Measurements from ENCODE around the gene PUDP. TPM values are rescaled to one million over a fixed set of nuclear protein-coding genes. Genes with fewer than 3 reads are reported as not detected.

Gene PUDP
- total RNA-seq, result 8.3 and 9.4 TPM in 2 replicates

DNA sequence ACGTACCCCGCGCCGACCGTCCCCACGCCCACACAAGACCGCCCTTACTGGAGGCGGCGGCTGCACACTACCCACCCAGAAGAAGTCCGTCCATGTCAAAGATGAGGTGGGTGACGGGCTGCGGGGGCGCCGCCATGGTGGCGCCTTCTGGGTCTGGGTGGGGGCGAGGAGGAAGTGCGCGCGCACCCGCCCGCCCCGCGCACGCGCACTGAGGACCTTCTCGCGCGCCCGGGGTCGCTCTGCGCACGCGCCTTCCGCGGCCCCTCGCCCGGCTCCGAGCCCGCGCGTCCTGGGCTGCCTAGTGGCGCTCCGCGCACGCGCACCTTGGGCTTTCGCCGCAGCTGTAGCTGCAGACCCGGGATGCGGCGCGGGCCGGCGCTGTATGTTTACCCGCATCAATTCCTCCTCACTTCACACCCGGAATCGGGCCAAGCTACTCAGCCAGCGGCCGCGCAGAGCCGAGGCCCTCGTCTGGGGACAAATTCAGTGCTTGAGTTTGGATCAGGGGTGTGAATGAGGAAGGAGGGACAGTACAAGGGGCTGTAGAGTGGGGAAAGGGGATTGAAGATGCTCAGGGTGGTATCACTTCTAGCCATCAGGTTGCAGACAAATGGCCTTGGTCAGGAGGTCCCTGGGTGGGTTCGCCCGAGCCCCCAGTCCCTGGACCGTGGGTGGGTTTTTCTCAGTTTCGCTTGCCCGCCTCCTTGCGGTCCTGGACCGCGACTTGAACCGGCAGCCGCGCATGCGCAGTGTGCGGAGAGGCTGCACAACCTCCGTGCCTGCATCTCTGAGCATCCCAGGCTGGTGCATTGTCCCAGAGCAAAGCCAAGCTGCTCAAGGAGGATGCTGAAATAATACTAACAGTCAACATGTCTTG lies at the start of gene PUDP:
Gene PUDP, minus strand, starts transcription at position 176 of the 877 bp plus-strand sequence. Its CDS starts 40 bp downstream, at position 136.

DNA sequence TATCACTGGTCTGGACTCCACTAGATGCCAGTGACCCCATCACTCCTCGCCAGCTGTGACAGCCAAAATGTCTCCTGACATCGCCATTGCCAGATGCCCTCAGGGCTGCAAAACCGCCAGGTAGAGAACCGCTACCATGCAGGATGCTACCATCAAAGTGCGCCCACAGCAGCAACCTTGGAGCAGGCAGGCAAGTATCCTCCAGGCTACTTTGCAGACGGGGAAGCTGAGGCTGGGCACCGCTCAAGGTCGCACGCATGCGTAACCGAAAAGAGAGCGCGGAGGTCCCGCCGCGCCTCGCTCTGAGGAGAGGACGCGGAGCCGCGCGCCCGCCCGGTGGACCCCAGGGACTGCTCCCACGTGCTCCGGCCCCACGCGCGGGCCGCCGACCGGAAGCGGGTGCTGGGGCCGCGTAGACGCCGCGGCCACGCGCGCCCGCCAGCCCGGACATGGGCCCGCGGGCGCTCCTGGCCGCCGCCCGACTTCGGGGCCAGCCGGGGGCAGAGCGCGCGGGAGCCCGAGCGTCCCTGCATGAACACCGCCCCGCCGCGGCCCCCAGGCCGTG lies 458 bp downstream of the PUDP start, which contains the start of gene STS:
Gene STS, plus strand, starts transcription at position 300 of the 565 bp plus-strand sequence. CDS start 105,488 bp downstream, outside the sequence.

Other genes with a start within 250 kb of the PUDP start
- 4.1 and 4.9 TPM in 2 replicates for gene STS, start 441 bp downstream of the PUDP start, total RNA-seq